Measurements from ENCODE around the gene KMT2B.
"Not testable (repeated sequence)": the region's sequence is repeated elsewhere in the genome, so short reads cannot be mapped to it uniquely, and the experiment has no call there.

Gene KMT2B, protein sequence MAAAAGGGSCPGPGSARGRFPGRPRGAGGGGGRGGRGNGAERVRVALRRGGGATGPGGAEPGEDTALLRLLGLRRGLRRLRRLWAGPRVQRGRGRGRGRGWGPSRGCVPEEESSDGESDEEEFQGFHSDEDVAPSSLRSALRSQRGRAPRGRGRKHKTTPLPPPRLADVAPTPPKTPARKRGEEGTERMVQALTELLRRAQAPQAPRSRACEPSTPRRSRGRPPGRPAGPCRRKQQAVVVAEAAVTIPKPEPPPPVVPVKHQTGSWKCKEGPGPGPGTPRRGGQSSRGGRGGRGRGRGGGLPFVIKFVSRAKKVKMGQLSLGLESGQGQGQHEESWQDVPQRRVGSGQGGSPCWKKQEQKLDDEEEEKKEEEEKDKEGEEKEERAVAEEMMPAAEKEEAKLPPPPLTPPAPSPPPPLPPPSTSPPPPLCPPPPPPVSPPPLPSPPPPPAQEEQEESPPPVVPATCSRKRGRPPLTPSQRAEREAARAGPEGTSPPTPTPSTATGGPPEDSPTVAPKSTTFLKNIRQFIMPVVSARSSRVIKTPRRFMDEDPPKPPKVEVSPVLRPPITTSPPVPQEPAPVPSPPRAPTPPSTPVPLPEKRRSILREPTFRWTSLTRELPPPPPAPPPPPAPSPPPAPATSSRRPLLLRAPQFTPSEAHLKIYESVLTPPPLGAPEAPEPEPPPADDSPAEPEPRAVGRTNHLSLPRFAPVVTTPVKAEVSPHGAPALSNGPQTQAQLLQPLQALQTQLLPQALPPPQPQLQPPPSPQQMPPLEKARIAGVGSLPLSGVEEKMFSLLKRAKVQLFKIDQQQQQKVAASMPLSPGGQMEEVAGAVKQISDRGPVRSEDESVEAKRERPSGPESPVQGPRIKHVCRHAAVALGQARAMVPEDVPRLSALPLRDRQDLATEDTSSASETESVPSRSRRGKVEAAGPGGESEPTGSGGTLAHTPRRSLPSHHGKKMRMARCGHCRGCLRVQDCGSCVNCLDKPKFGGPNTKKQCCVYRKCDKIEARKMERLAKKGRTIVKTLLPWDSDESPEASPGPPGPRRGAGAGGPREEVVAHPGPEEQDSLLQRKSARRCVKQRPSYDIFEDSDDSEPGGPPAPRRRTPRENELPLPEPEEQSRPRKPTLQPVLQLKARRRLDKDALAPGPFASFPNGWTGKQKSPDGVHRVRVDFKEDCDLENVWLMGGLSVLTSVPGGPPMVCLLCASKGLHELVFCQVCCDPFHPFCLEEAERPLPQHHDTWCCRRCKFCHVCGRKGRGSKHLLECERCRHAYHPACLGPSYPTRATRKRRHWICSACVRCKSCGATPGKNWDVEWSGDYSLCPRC (N-terminal part only)

DNA sequence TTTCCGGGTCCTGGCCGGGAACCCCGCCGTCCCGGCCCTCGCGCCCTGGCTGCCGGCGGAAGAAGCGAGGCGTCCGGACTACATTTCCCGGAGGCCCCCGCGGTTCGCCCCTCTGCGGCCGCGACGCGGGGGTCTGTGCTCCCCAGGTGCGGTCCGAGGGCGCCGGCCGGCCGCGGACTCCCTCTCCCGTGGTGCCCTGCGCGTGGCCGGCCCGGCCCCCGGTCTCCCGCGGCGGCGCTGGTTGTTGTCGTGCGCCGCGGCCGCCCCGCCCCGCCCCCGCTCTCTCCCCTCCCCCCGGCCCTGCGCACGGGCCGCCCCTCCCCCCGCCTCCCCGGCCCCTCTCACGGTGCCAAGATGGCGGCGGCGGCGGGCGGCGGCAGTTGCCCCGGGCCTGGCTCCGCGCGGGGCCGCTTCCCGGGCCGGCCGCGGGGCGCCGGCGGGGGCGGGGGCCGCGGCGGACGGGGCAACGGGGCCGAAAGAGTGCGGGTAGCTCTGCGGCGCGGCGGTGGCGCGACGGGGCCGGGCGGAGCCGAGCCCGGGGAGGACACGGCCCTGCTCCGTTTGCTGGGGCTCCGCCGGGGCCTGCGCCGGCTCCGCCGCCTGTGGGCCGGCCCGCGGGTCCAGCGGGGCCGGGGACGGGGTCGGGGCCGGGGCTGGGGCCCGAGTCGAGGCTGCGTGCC is at the start of gene KMT2B:
KMT2B (plus strand) TSS at position 339 of the 680 bp plus-strand sequence; CDS start at position 355, 16 bp downstream.
- H3K36me3 ChIP-seq (ENCODE audit: control insufficient read depth, insufficient read depth, low read length): peaks cover under 1% of the 10 kb centered on the region
- H3K9me3 ChIP-seq (ENCODE audit: control insufficient read depth, low read length): no peaks in the 10 kb centered on the region
- H3K4me1 ChIP-seq (ENCODE audit: control insufficient read depth, insufficient read depth, low read length): peaks cover 22% of the 10 kb centered on the region
- H3K9ac ChIP-seq (ENCODE audit: low read length): peak within 1 kb of the TSS; percentile 76
- peak within 1 kb of the TSS; percentile 60 for H3K4me3 ChIP-seq (ENCODE audit: low read length)
- H3K27me3 ChIP-seq (ENCODE audit: control insufficient read depth, insufficient read depth, low read length): no peaks in the 10 kb centered on the region

DNA sequence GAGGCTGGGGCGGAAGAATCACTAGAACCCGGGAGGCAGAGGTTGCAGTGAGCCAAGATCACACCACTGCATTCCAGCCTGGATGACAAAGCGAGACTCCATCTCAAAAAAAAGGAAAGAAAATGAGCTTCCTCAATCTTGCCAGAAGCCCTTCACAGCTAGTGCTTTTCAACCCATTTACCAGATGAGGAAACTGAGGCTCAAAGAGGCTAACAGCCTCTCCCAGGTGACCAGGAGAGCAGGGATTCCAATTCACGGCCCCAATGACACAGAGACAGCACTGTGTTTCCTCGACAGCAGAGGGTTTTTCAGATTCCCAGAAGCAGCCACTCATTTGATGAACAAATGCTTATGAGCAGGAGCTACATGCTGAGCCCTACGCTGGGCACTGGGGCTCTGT is 48.2 kb upstream of the KMT2B start:
- no peak overlapping the region for H3K9ac ChIP-seq (ENCODE audit: low read length)
- H3K36me3 ChIP-seq (ENCODE audit: control insufficient read depth, insufficient read depth, low read length): no peaks in the 10 kb centered on the region
- H3K27me3 ChIP-seq (ENCODE audit: control insufficient read depth, insufficient read depth, low read length): peaks cover 28% of the 10 kb centered on the region
- H3K4me3 ChIP-seq (ENCODE audit: low read length): no peak overlapping the region
- no peaks in the 10 kb centered on the region for H3K9me3 ChIP-seq (ENCODE audit: control insufficient read depth, low read length)
- no peaks in the 10 kb centered on the region for H3K4me1 ChIP-seq (ENCODE audit: control insufficient read depth, insufficient read depth, low read length)

DNA sequence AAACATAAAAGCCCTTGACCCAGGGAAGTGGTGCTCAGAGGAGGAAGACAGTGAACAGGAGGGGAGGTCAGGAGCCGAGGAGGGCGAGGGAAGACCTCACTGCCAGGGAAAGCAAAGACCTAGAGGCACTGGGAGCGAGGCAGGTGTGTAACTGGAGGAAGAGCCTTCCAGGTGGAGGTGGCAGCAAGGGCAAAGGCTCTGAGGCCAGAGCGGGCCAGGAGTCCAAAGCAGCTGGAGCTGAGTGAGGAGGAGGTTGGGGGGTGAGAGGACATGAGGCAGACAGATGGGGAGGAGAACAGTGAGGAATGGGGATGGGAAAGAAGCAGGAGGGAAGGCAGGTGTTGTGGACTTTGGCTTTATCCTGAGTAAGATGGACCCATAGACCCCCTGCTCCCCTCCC is 47.8 kb upstream of the KMT2B start:
- Histone ChIP-seq H3K9ac (ENCODE audit: low read length) (no peak overlapping the region), H3K36me3 (ENCODE audit: control insufficient read depth, insufficient read depth, low read length) (no peaks in the 10 kb centered on the region), H3K4me1 (ENCODE audit: control insufficient read depth, insufficient read depth, low read length) (no peaks in the 10 kb centered on the region), H3K27me3 (ENCODE audit: control insufficient read depth, insufficient read depth, low read length) (peaks cover 28% of the 10 kb centered on the region), H3K4me3 (ENCODE audit: low read length) (no peak overlapping the region), H3K9me3 (ENCODE audit: control insufficient read depth, low read length) (no peaks in the 10 kb centered on the region)

DNA sequence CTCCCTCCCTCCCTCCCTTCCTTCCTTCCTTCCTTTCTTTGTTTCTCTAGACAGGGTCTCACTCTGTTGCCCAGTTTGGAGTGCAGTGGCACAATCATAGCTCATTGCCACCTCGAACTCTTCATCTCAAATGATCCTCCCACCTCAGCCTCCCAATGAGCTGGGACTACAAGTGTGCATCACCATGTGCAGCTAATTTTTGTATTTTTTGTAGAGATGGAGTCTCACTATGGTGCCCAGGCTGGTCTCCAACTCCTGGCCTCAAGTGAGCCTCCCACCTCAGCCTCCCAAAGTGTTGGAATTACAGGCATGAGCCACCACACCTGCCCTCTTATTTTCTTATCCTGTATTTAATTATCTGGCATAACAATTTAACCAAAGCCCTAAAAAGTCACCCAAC is 47.1 kb upstream of the KMT2B start:
- H3K4me3 ChIP-seq (ENCODE audit: low read length): no peak overlapping the region
- no peaks in the 10 kb centered on the region for H3K4me1 ChIP-seq (ENCODE audit: control insufficient read depth, insufficient read depth, low read length)
- H3K9me3 ChIP-seq (ENCODE audit: control insufficient read depth, low read length): no peaks in the 10 kb centered on the region
- peaks cover 28% of the 10 kb centered on the region for H3K27me3 ChIP-seq (ENCODE audit: control insufficient read depth, insufficient read depth, low read length)
- H3K36me3 ChIP-seq (ENCODE audit: control insufficient read depth, insufficient read depth, low read length): no peaks in the 10 kb centered on the region
- H3K9ac ChIP-seq (ENCODE audit: low read length): no peak overlapping the region

DNA sequence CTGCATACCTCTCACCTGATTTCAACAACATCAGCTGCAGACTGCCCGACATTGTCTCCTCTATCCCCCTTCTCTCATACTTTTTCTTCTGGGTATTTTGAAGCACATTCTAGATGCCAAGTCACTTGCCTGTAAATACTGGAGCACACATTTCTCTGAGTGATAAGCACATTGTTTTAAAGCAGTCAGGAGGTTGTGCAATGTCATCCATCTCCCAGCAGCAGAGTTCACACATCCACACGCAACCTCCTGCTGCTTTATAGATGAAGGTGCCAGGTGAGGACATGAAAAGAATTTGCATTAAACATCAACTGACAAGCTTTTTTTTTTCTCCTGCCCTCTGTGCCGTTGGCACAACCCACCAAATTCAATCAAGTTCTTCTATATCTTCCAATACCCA is 46.0 kb upstream of the KMT2B start:
- Histone ChIP-seq H3K36me3 (ENCODE audit: control insufficient read depth, insufficient read depth, low read length) (no peaks in the 10 kb centered on the region), H3K9me3 (ENCODE audit: control insufficient read depth, low read length) (no peaks in the 10 kb centered on the region), H3K4me3 (ENCODE audit: low read length) (no peak overlapping the region), H3K27me3 (ENCODE audit: control insufficient read depth, insufficient read depth, low read length) (peaks cover 28% of the 10 kb centered on the region), H3K9ac (ENCODE audit: low read length) (no peak overlapping the region), H3K4me1 (ENCODE audit: control insufficient read depth, insufficient read depth, low read length) (no peaks in the 10 kb centered on the region)

DNA sequence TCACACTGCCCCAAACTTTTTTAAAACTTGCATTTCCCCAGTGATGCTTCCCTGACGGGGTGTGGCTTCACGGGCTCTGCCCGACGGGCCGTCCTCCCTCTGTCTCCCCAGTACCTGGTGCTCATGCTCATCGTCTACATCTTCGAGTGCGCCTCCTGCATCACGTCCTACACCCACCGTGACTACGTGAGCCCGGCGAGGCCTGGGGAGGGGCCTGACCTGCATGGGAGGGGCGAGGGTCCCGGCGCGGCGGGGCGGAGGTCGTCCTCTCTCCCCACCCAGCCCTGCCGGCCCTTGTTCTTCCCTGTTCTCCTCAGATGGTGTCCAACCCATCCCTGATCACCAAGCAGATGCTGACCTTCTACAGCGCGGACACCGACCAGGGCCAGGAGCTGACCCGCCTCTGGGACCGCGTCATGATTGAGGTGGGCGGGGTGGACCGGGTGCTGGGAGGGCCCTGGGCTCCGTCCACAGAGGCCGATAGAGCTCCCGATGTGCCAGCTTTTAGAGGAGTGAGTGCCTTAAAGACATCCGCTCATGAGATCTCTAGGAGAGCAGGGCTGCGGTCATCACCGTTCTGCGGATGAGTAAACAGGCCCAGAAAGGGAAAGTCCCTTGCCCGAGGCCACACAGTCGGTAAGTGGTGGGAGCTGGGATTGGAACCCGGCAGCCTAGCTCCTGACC is 44.5 kb upstream of the KMT2B start:
- Histone ChIP-seq H3K9me3 (ENCODE audit: control insufficient read depth, low read length) (no peaks in the 10 kb centered on the region), H3K27me3 (ENCODE audit: control insufficient read depth, insufficient read depth, low read length) (peaks cover 28% of the 10 kb centered on the region), H3K4me1 (ENCODE audit: control insufficient read depth, insufficient read depth, low read length) (no peaks in the 10 kb centered on the region), H3K9ac (ENCODE audit: low read length) (no peak overlapping the region), H3K36me3 (ENCODE audit: control insufficient read depth, insufficient read depth, low read length) (no peaks in the 10 kb centered on the region), H3K4me3 (ENCODE audit: low read length) (peak overlapping the region; percentile 4)

DNA sequence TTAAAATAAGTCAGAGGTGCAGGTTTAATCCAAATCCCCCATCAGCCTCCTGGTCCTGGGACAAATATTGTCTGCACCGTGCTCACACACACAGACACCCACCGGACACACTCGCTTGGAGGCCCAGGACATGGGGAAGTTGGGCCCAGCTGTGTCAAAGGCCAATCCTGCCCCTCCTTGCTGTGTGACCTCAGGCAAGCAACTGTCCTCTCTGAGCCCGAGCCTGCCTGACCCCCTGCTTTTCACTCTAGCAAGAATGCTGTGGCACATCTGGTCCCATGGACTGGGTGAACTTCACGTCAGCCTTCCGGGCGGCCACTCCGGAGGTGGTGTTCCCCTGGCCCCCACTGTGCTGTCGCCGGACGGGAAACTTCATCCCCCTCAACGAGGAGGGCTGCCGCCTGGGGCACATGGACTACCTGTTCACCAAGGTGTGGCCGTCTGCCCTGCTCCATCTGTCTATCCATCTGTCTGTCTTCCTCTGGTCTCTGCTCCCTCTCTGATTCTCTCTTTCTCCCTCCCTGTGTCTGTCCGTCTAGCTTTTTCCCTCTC is 42.1 kb upstream of the KMT2B start:
- no peaks in the 10 kb centered on the region for H3K36me3 ChIP-seq (ENCODE audit: control insufficient read depth, insufficient read depth, low read length)
- no peaks in the 10 kb centered on the region for H3K9me3 ChIP-seq (ENCODE audit: control insufficient read depth, low read length)
- H3K9ac ChIP-seq (ENCODE audit: low read length): no peak overlapping the region
- no peak overlapping the region for H3K4me3 ChIP-seq (ENCODE audit: low read length)
- no peaks in the 10 kb centered on the region for H3K4me1 ChIP-seq (ENCODE audit: control insufficient read depth, insufficient read depth, low read length)
- peaks cover 19% of the 10 kb centered on the region for H3K27me3 ChIP-seq (ENCODE audit: control insufficient read depth, insufficient read depth, low read length)

DNA sequence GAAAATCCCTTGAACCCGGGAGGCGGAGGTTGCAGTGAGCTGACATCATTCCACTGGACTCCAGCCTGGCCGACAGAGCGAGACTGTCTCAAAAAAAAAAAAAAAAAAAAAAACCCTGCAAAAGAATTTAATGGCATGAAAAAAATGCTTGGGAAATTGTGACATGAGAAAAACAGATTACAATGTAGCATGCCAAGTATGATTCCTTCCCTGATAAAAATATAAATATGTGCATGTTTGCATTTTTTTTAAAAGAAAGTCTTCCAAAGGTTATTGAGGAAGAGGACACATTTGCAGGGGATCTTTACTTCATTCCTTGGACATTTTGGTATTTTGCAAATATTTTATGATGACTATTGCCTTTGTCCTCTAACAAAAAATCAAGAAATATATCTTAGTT is 28.0 kb upstream of the KMT2B start:
- H3K4me3 ChIP-seq (ENCODE audit: low read length): no peak overlapping the region
- no peak overlapping the region for H3K9ac ChIP-seq (ENCODE audit: low read length)
- no peaks in the 10 kb centered on the region for H3K36me3 ChIP-seq (ENCODE audit: control insufficient read depth, insufficient read depth, low read length)
- H3K27me3 ChIP-seq (ENCODE audit: control insufficient read depth, insufficient read depth, low read length): no peaks in the 10 kb centered on the region
- H3K9me3 ChIP-seq (ENCODE audit: control insufficient read depth, low read length): no peaks in the 10 kb centered on the region
- no peaks in the 10 kb centered on the region for H3K4me1 ChIP-seq (ENCODE audit: control insufficient read depth, insufficient read depth, low read length)

DNA sequence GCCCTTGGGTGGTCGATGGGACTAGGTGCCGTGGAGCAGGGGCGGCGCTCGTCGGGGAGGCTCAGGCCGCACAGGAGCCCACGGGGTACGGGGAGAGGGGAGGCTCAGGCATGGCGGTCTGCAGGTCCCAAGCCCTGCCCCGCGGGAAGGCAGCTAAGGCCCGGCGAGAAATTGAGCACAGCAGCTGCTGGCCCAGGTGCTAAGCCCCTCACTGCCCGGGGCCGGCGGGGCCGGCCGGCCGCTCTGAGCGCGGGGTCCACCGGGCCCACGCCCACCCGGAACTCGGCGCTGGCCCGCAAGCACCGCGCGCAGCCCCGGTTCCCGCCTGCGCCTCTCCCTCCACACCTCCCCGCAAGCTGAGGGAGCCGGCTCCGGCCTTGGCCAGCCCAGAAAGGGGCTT is 26.7 kb upstream of the KMT2B start:
- H3K9ac ChIP-seq (ENCODE audit: low read length); H3K4me3 ChIP-seq (ENCODE audit: low read length); H3K36me3 ChIP-seq (ENCODE audit: control insufficient read depth, insufficient read depth, low read length); H3K4me1 ChIP-seq (ENCODE audit: control insufficient read depth, insufficient read depth, low read length); H3K27me3 ChIP-seq (ENCODE audit: control insufficient read depth, insufficient read depth, low read length); H3K9me3 ChIP-seq (ENCODE audit: control insufficient read depth, low read length): not testable (repeated sequence)

DNA sequence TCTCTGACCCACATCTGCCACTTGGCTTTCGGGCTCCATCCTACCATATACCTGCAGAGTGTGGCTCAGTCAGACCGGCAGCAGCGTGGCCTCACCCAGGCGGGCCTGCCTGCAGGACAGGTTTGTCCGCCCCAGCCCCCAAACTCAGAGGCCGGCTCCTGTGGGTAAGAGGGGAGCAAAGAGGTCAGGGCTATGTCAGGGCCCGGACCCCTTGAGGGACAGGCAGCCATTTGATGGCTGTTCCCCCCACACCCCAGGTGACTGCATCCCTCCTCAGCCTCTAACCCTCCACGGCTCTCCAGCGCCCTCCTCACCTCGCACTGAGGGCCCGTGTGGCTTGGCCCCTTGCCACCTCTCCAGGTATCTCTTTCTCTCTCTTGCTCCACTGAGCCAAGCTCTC is 25.8 kb upstream of the KMT2B start:
- Histone ChIP-seq H3K4me3 (ENCODE audit: low read length) (no peak overlapping the region), H3K4me1 (ENCODE audit: control insufficient read depth, insufficient read depth, low read length) (no peaks in the 10 kb centered on the region), H3K36me3 (ENCODE audit: control insufficient read depth, insufficient read depth, low read length) (no peaks in the 10 kb centered on the region), H3K27me3 (ENCODE audit: control insufficient read depth, insufficient read depth, low read length) (no peaks in the 10 kb centered on the region), H3K9ac (ENCODE audit: low read length) (no peak overlapping the region), H3K9me3 (ENCODE audit: control insufficient read depth, low read length) (no peaks in the 10 kb centered on the region)

DNA sequence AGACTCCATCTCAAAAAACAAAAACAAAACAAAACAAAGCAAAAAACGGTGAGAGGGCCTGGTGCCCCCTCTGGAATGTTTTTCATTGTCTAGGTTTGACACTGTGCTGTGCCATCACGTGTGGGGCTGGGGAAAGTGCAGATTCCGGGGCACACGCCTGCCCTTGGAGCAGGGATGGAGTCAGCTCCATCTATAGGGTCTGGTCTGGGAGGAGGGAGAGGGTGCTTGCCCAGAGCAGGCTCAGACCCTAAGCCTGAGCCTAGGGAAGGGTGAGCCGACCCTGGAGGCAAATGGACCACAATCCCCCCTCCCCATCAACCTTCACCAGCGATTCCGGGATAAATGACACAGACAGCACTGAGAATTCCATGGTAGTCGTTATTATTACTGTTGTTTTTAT is 24.4 kb upstream of the KMT2B start:
- no peak overlapping the region for H3K9ac ChIP-seq (ENCODE audit: low read length)
- no peaks in the 10 kb centered on the region for H3K36me3 ChIP-seq (ENCODE audit: control insufficient read depth, insufficient read depth, low read length)
- no peak overlapping the region for H3K4me3 ChIP-seq (ENCODE audit: low read length)
- H3K27me3 ChIP-seq (ENCODE audit: control insufficient read depth, insufficient read depth, low read length): no peaks in the 10 kb centered on the region
- no peaks in the 10 kb centered on the region for H3K4me1 ChIP-seq (ENCODE audit: control insufficient read depth, insufficient read depth, low read length)
- no peaks in the 10 kb centered on the region for H3K9me3 ChIP-seq (ENCODE audit: control insufficient read depth, low read length)
